DMS114 treated with DMSO at 0.1 percent for 48 hours (cell line): Measurements from ENCODE around the gene TRERF1.

ENCODE experiments used
- DNase-seq: peaks from one replicate; lab custom pipeline; 2025; ENCODE audit not compliant: unreplicated experiment; lab: John Stamatoyannopoulos, UW

Gene TRERF1

DNA sequence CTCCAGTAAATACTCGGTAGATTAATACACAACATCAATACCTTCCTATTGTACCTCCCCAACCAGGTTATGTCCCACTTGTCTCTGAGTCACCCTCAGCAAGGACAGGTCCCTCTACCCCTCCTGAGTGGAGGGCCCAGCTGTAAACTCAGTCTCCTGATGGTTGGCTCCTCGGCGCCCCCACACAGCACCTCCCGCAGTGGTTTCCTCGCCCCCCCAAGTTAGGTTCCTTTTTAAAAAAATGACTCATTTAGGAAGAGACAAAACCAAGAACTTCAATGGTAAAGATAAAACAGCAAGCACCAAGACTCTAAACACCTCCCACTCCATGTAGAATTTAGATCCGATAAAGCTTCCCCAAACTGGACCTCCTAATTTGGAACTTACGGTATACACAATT, 83.5 kb downstream of the TRERF1 start:
- DNase-seq = no peak

- no peak for DNase-seq
Measured at GRCh38 chr6:42367353-42368011, 84.2 kb downstream of the TRERF1 start.

DNA sequence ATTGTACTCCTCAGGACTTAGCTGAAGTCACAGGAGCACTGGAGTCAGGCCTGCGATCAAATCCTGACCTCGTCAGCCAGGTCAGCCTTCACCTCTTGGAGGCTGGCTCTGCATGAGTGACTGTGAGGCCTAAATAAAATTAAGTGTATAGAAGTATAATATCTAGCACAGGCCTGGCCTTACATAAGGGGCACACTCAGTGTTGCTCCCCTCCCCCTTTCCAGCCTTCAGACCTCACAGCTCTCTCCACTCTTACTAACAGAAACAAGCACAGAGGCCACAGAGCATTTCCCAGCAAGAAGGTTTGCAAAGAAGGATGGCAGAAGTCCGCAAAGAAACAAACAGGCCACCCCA, 84.8 kb downstream of the TRERF1 start:
- DNase-seq = no peak

DNA sequence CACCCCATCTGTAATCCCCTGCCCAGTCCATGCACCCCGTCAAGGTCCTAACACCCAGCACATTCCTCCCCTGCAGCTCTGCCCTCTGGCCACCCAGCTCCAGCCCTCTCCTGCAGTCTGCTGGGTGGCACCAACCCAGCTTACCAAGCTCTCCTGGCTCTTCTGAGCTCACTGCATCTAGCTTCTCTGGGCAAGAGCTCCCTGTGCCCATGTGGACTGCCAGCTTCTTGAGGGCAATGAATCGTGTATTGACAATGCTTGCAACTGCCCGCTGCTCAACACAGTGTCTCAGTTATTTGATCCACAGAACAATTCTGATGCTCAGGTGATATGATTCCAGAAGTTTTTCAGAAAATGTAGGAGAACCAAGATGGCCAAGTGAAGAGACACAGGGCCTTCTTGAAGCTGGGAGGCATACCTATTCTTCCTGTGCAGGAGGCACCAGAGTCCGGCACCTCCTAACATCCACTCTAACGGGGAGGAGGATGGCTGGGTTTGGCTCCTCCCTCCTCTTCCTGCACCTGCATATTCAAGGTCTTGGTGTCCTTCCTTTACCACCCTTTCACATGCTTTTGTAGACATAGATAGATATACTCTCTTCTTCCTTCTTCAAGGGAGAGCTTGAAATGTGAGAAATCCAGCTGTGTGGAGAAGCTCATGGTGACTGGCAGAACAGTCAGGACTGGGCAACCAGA, 85.6 kb downstream of the TRERF1 start:
- no peak for DNase-seq

DNA sequence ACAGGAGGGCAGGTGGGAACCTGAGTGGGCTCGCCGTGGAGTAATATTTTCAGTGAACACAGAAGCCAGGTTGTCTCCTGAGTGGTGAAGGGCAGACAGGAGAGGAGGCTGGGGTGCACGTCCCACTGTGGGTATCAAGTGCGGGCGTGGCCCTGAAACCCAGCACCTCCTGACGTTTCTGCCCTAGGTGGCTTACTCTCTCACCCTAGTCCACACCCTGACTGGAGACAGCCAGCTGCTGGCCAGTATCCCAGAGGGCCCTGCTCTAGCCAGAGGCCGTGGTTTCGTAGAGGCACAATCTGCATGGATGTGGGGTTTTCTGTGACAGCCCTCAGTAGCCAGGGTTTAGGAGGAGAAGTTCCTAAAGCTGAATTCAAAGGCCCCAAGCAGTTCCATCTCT, 86.7 kb downstream of the TRERF1 start:
- DNase-seq = no peak

DNA sequence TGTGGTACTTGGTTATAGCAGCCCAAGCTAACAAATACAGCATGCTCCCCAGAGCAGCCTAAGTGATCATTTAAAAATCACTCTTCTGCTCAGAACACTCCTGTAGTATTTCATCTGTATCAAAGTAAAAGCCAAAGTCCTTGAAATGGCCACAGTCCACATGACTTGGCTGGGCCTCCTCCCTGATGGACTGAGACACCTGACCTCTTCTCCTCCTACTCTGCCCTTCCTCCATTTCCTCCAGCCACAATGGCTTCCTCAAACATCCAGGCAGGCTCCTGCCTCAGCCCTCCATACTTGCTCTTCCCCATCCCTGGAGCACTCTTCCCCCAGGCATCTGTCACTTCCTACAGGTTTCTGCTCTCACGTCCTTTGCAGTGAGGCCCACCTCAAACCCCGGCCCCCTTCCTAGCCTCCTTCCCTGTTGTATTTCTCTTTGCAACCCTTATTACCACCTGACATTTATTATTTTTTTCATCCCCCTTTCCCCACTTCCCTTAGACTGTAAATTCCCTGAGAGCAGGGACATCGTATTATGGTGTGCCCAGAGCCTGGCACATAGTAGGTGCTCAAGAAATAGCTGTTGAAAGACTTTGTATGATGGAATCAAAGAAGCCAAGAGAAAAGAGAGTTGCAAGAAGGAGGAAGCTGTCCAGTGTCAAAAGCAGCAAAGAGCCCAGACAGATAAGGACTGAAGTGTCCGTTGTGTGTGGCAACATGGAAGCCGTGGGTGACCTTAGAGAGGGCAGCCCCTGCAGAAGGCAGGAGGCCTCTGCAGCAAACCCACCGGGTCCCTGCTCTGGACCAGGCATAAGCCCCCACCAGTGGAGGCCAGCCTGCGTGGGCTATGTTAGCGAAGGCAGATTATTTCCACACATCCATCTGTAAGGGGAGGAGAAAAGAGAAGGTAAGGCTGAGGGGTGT, 87.5 kb downstream of the TRERF1 start:
- DNase-seq = no peak

- no peak for DNase-seq
Measured at GRCh38 chr6:42361036-42361435, 90.7 kb downstream of the TRERF1 start.

GRCh38 chr6:42359021-42359420, 92.7 kb downstream of the TRERF1 start:
- no peak for DNase-seq

DNA sequence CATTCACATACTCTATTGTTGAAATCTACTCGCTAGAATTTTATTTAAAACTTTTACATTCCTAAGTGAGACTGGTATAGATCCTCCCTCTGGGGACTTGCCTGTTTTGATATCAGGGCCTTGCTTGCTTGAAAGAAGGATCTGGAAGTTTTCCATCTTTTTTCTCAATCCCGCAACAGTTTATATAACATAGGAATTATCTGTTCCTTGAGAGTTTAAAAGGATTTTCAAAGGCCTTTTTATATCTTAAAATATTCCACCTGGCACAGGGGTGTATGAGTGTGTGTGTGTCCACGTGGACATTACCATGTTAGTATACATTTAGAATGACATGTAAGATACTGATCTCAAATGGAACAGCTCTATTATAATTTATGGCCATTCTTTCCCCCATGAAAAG, 96.3 kb downstream of the TRERF1 start:
- no peak for DNase-seq

GRCh38 chr6:42354702-42355101, 97.0 kb downstream of the TRERF1 start:
- no peak for DNase-seq

DNA sequence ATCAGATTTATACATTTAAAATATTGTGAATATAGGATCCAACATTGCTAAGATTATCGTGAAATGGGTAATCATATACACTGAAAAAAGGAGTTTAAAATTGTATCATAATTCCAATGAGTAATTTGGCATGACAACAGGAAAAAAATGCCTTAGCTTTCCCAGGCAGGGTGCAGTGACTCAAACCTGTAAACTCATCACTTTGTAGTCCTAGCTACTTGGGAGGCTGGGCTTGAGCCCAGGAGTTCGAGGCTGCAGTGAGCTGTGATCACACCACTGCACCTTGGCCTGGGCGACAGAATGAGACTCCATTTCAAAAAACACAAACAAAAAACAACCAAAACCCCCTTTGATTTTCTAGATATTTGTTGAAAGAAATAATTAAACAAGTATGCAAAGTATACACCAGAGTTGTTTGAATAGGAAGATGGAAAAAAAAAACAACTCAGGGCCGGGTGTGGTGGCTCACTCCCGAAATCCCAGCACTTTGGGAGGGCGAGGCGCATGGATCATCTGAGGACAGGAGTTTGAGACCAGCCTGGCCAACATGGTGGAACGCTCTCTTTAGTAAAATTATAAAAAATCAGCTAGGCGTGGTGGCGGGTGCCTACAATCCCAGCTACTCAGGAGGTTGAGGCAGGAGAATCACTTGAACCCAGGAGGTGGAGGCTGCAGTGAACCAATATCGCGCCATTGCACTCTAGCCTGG, 98.7 kb downstream of the TRERF1 start:
- DNase-seq = no peak

DNA sequence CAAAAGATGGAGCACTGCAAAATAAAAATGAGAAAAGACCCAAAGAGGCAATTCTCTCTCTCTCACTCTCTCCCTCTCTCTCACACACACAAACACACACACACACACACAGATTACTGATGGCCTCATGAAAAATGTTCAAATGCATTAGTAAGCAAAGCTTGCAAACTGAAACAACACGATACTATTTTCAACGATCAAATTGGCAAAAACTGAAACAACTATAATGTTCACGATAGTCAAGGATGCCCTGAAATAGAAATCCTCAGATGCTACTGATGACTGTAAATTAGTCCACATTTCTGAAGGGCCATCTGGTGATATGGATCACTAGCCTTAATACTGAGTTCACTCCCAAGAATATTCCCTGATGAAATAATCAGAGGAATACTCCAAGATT, 100.8 kb downstream of the TRERF1 start:
- DNase-seq = no peak

DNA sequence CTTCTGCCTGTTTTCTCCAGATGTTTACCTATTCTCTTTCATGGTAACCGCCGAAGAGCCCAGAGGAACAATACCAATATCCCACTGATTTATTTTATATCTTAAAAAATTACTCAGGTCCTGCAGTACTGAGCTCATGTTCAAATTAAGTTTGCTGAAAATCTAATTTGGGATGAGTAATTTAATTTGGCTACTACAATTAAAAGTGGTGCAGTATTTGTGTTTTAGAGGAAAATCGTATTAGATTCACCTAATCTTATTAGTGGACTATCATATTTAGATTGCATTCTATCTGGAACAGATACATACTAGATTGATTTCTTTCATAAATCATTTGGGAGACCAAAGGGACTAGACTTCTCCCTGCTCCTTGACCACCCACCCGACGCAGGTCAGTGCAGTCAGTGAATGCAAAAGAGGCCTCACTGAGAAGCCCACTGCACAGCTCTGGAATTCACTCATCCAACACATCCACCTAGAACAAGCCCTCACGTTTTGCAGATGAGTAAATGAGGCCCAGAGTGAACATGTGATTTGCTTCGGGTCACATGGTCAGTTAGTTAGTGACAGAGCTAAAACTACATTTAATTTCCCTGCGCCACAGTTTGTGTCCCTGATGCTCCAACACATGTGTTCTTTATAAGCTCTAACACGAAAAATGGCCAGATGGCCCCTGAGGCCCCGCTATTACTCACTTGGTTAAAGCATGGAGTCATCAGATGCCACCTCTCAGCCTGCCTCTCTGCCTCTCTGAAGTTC, 101.8 kb downstream of the TRERF1 start:
- DNase-seq = no peak

DNA sequence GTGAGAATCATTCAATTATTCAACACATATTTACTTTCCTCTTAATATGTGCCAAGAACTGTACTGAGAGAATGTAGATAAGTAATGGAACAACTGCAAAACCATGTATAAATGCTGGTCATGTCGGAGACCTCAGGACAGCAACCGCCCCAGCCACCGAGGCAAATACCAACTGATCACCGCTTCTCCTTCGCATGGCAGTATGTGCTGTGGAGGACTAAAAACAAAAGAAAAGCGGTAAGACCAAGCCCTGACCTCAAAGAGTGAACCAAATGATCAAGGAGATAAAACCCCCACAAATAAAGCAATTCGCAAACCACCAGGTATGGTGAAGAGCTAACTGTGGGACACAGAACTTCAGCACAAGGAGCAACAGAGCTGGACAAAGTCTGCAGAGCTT, 104.3 kb downstream of the TRERF1 start:
- DNase-seq = no peak

DNA sequence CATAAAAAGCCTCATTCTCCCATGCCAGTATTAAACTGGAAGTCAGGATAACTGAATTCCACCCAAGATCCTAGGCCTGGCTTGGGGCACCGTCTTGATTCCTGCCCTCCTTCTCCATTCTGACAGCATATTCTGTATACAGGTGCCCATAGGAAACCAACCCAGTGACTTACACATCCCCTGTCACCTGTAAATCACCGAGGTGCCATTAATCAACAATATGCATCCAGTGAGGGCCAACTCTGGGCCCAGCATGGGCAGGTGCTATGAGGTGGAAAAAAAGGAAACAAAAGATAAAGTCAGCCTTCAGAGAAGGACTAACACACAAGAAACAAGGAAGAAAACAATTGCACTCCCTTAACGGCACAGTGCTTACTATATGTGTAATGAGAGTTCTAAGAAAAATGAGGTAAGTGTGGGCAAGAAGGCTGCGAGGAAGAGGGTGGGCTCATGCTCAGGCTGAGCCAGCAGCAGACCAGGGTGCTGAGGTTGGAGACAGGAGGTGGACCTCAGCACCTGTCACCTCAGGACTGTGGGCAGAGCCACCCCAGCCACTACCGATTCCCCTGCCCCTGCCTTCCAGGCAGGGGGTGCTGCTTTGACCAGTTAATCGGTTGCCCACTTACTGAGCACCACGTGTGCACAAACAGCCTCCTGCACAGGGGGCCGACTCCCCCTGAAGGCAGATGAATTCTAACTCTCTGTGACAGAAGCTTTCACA, 105.9 kb downstream of the TRERF1 start:
- DNase-seq = no peak

DNA sequence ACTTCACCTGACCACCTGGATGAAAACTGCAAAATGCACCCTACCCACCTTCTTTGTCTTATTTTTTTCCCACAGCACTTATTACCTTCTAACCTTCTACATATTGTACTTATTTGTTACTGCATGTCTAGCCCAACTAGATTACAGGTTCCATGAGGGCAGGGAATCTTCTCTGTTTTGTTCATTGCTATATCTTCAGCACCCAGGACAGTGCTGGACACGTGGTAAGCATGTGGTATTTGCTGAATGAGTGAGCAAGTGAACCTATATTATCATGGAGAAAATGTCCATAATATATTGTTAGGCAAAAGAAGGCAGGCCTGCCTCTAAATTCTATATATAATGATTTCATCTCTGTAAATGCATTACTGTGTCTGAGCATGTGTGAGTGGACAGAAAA, 107.0 kb downstream of the TRERF1 start:
- no peak for DNase-seq

DNA sequence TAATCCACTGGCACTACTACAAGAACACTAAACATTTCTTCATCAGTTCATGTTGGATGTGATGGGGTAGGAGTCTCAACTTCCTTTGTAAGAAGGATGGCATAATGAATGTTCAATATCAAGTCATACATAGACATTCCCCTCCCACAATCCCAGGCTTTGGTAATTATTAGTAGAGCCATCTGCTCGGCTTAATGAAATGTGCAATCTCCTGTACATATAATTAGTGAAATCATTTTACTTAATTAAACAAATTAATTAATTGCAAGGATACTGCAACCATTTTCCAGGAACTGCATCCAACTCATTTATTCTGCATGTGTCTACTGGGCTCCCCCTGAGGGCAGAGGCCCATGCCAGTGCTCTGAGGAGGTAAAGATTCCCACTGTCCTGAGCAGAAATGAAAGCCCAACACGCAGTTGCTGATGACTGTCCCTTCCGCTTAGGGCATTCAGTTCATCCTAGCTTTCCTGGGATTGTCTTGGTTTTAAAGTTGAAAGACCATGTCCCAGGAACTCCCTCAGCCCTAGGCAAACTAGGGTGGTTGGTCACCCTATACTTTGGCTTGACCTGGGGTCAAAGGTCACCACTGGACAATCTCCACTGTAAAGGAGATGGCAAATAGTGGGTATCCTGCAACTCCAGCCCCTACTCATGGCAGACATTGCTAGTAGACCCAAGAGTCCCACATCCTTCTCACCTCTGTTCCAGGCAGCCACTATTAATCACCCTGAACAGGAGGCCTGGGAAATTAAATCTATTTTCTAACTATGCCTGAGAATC, 109.8 kb downstream of the TRERF1 start:
- no peak for DNase-seq

- DNase-seq = no peak
Measured at GRCh38 chr6:42341221-42341620, 110.5 kb downstream of the TRERF1 start.

DNA sequence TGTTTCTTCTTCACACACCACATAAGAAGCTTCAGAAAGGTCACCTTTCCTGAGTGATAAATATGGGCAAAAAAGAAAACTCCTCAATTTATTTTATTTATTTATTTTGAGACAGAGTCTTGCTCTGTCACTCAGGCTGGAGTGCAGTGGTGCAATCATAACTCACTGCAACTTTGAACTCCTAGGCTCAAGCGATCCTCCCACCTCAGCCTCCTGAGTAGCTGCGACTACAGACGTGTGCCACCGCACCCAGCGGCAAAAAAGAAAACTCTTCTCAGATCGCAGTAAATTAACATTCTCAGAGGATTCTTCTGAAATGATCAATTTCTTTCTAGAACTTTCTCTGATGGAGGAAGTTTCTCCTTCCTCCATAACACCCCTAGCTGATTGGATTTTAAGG, 111.2 kb downstream of the TRERF1 start:
- DNase-seq = no peak
